Measurements from ENCODE around the gene MINDY4. TPM values are rescaled to one million over a fixed set of nuclear protein-coding genes. Genes with fewer than 3 reads are reported as not detected.

MINDY4 gene
- total and polyA plus RNA-seq, 2 of the 8 experiments (the other 6 are each of a cell fraction or from before 2014, with no cell fraction given), result 1.3 to 3.6 TPM

DNA sequence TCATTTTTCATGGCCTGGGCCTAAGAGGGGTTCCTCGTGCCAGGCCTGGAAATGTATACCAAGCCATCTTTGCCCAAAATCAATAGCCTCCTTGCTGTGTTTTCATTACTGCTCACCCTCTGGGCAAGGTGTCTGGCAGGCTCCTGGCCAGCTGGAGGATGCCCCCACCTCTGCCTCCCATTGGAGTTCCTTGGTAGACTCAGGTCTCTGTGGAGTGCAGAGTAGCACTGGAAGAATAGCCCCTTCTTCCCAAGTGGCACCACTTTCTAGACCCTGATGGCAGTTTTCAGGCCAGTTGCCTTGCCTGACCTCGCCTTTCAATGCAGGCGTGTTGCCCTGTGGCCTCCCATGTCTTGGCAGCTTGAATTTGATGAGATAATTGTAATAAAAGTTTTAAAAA is 84.7 kb downstream of the MINDY4 start (continued):
- TF ChIP-seq FOSL1 (IDR thresholded peaks at IDR 0.05; ENCODE audit: insufficient read depth, low read depth, low read length) (no peak), SIRT6 (IDR thresholded peaks at IDR 0.05; ENCODE audit: low read length) (no peak), ZNF274 (IDR thresholded peaks at IDR 0.05; ENCODE audit: borderline replicate concordance, extremely low read depth, low read length) (no peak), BACH1 (IDR thresholded peaks at IDR 0.05; ENCODE audit: low read length) (no peak)

All from H1 (cell line).